ENCODE measurements around the gene ABCG1. TPM values are rescaled to one million over a fixed set of nuclear protein-coding genes. Genes with fewer than 3 reads are reported as not detected.

Gene ABCG1
- total RNA-seq, 2 donors from 2014 or later, result 53.1 to 55.5 TPM

DNA sequence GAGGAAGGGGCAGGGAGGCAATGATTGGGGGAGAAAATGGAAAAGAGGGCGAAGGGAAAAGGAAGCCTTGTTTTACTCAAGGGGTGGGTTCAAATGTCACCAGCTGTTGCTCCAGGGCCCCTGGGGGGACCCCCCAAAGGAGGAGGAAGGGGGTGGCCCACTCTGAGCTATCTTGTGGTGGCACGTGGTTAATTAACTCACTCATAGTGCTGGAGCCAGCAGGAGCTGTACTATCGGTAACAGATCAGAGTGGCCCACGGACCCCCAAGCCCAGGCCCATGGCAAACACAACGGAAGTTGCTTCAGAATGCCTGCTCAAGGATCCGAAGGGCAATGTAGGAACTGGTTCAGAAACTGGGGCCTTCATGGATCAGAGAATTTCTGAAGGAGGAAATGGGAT is 124.6 kb downstream of the ABCG1 start:
- Mint-ChIP-seq H3K27me3 (ENCODE audit: low read depth) (no peaks in the 10 kb centered on the region), H3K9me3 (no peaks in the 10 kb centered on the region), H3K27ac (no peak overlapping the region), H3K4me1 (ENCODE audit: low read depth) (peaks cover 20% of the 10 kb centered on the region), H3K4me3 (no peak overlapping the region), H3K36me3 (ENCODE audit: insufficient read depth in 2 of 2) (no peaks in the 10 kb centered on the region)
- no peak for ATAC-seq (replicated peaks in 1 of 2)
- DNase-seq, result no peak

- H3K4me3 Mint-ChIP-seq, result no peak overlapping the region
- H3K27ac Mint-ChIP-seq, result no peak overlapping the region
- no peak for ATAC-seq (replicated peaks in 1 of 2)
- H3K4me1 Mint-ChIP-seq (ENCODE audit: low read depth), result peaks cover 15% of the 10 kb centered on the region
- no peaks in the 10 kb centered on the region for H3K9me3 Mint-ChIP-seq
- H3K36me3 Mint-ChIP-seq (ENCODE audit: insufficient read depth in 2 of 2), result no peaks in the 10 kb centered on the region
- H3K27me3 Mint-ChIP-seq (ENCODE audit: low read depth), result no peaks in the 10 kb centered on the region
- no peak for DNase-seq
Observed at GRCh38 chr21:42343963-42344510, 125.1 kb downstream of the ABCG1 start.

DNA sequence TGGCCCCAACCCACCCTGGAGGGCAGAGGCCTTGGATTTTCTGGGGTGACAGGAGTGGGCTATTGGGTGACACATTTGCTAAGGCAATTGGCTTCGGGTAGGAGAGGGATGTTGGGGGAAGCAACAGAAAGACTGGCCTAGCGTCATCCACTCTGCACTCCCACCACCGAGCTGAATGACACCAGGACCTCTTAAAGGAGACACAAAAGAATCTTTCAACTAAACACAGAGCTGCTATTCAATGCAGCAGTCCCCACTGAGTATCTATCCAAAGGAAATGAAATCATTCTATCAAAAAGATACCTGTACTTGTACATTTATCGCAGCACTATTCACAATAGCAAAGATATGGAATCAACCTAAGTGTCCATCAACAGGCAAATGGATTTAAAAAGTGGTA is 125.7 kb downstream of the ABCG1 start:
- Mint-ChIP-seq H3K4me1 (ENCODE audit: low read depth) (peaks cover 9% of the 10 kb centered on the region), H3K27ac (no peak overlapping the region), H3K27me3 (ENCODE audit: low read depth) (no peaks in the 10 kb centered on the region), H3K36me3 (ENCODE audit: insufficient read depth in 2 of 2) (no peaks in the 10 kb centered on the region), H3K9me3 (no peaks in the 10 kb centered on the region), H3K4me3 (no peak overlapping the region)
- DNase-seq, result no peak
- ATAC-seq (replicated peaks in 1 of 2), result no peak

DNA sequence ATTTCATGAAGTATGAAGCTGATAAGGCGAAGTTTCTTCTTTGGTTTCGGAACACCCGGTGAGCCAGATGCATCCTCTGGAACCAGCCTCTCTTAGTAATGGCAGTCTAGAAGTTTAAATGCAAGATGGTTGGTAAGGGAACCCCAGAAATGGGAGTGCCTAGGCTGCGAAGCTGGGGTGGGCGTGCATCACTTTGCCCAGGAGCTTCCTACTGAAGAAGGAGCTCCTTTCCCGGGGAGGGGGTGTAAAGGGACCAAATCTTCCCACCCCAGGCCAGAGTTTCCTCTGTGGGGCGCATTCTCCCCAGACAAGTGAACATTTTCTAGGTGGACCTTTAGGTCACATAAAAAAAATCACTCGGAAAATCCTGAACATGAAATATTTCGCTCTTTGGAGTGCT is 127.5 kb downstream of the ABCG1 start:
- no peaks in the 10 kb centered on the region for H3K36me3 Mint-ChIP-seq (ENCODE audit: insufficient read depth in 2 of 2)
- no peaks in the 10 kb centered on the region for H3K27me3 Mint-ChIP-seq (ENCODE audit: low read depth)
- no peaks in the 10 kb centered on the region for H3K4me1 Mint-ChIP-seq (ENCODE audit: low read depth)
- ATAC-seq (replicated peaks in 1 of 2) (no peak), DNase-seq (no peak)
- H3K4me3 Mint-ChIP-seq, result no peak overlapping the region
- no peaks in the 10 kb centered on the region for H3K9me3 Mint-ChIP-seq
- no peak overlapping the region for H3K27ac Mint-ChIP-seq

Other genes starting within 250 kb of the ABCG1 start
- 10 to 100 TPM; 35.6 to 43.3 TPM for gene ZBTB21, start 208.8 kb upstream of the ABCG1 start, total RNA-seq
- under 1 TPM; 0.39 to 0.89 TPM for gene UMODL1, start 147.8 kb upstream of the ABCG1 start, total RNA-seq
- gene TFF3, start 96.3 kb downstream of the ABCG1 start, total RNA-seq, result not detected
- not detected for gene TFF2, start 131.9 kb downstream of the ABCG1 start, total RNA-seq
- gene TFF1, start 147.4 kb downstream of the ABCG1 start, total RNA-seq, result 1 to 10 TPM in 1 of 2 donors, under 1 TPM in 1; 0.97 to 1.7 TPM
- gene TMPRSS3, start 176.9 kb downstream of the ABCG1 start, total RNA-seq, result 10 to 100 TPM; 57.1 to 91.9 TPM
- 10 to 100 TPM; 54.5 to 57.4 TPM for gene UBASH3A, start 184.8 kb downstream of the ABCG1 start, total RNA-seq

All from activated T-cell treated with anti-CD3 and anti-CD28 coated beads, Interleukin-2, amount 50 U/mL, for 72 hours (primary cell).